ENCODE results near the gene PEX26.

Gene PEX26

DNA sequence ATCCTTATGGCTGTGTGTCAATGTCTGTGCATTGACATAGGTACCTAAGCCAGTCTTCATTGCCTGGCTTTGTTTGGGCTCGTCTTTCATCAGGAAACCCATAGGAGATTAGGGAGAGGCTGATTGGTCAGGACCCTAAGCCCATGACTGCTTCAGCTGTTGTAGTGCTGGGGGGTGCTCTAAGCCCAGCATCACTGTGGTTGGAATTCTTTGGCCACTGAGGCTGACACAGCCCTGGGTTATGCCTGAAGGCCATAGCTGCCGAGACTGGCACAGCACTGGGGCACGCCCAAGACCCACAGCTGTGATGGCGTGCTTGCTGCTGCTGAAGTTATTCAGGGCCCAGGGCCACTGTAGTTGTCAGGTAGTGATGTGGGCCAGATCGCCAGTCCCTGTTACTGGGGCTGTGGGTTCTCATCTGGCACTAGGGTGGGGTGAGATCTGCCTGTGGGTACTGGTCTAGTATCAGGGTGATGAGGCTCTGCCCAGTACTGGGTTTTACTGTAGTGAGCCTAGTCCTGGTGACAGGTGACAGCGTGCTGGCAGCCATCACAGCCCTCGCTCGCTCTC, 77.1 kb downstream of the PEX26 start:
- DNase-seq, result no peak
